K562 (cell line): ENCODE data around the gene ZMYND19. TPM values are rescaled to one million over a fixed set of nuclear protein-coding genes. Genes with fewer than 3 reads are reported as not detected.
A peak's percentile ranks its signal among the peaks of the same experiment; 100 is the strongest.

Experiments
- BRF1 ChIP-seq: IDR thresholded peaks from 3 replicates; pipeline ENCODE4 v1.6.1; 2011; ENCODE audit warnings: borderline replicate concordance, mild to moderate bottlenecking; ENCODE audit not compliant: insufficient read length; ENCODE audit errors: extremely low read depth
- CSDE1 ChIP-seq, 2 experiments: fragments of 450-650 bp; IDR thresholded peaks; 2 replicates each; pipeline ENCODE4 v1.6.1; 2016; ENCODE audit warnings: mild to moderate bottlenecking in 1 of 2
- DIDO1 ChIP-seq: fragments of 450-650 bp; IDR thresholded peaks from 2 replicates; pipeline ENCODE4 v1.6.1; 2016; ENCODE audit warnings: low read depth, missing biosample characterization, missing genetic modification characterization
- EGR1 ChIP-seq: fragments of 450-650 bp; conservative IDR thresholded peaks from 2 replicates; pipeline ENCODE4 v1.6.1; 2017; ENCODE audit warnings: mild to moderate bottlenecking
- ESRRB ChIP-seq: fragments of 250-450 bp; sonication (Bioruptor Pico); IDR thresholded peaks from 2 replicates; pipeline ENCODE4 v1.5.0; 2020; ENCODE audit warnings: mild to moderate bottlenecking, moderate library complexity, borderline replicate concordance
- GTF2F1 ChIP-seq: IDR thresholded peaks from 2 replicates; pipeline ENCODE4 v1.6.1; 2011; ENCODE audit warnings: low read depth, low read length, improper control_type of control experiment
- HDAC8 ChIP-seq: fragments of 450-650 bp; IDR thresholded peaks from 2 replicates; pipeline ENCODE4 v1.6.1; 2016; ENCODE audit warnings: mild to moderate bottlenecking, missing genetic modification characterization, moderate library complexity, missing compliant biosample characterization
- JUNB ChIP-seq: fragments of 450-650 bp; formaldehyde crosslinking; conservative IDR thresholded peaks from 2 replicates; pipeline ENCODE4 v1.4.0; 2020; ENCODE audit warnings: mild to moderate bottlenecking
- JUND ChIP-seq, 2 experiments: IDR thresholded peaks; 2 replicates in 1 of 2; 3 replicates in 1 of 2; pipeline ENCODE4 v1.6.1; 2011; ENCODE audit warnings: borderline replicate concordance in 2 of 2, low read depth in 2 of 2, low read length in 2 of 2, improper control_type of control experiment in 1 of 2, missing biosample characterization in 1 of 2, missing genetic modification characterization in 1 of 2, missing genetic modification reagents in 1 of 2
- MAFF ChIP-seq: IDR thresholded peaks from 2 replicates; pipeline ENCODE4 v1.6.1; 2012; ENCODE audit warnings: low read length, improper control_type of control experiment
- MECOM ChIP-seq: fragments of 250-450 bp; sonication (Bioruptor Pico); IDR thresholded peaks from 2 replicates; pipeline ENCODE4 v1.8.0; 2022; ENCODE audit warnings: inconsistent platforms
- NFE2L1 ChIP-seq: fragments of 450-650 bp; IDR thresholded peaks from 2 replicates; pipeline ENCODE4 v1.6.1; 2016; ENCODE audit warnings: missing genetic modification characterization, low read depth, mild to moderate bottlenecking, missing compliant biosample characterization, moderate library complexity, borderline replicate concordance
- NUFIP1 ChIP-seq: fragments of 450-650 bp; IDR thresholded peaks from 2 replicates; pipeline ENCODE4 v1.6.1; 2018; ENCODE audit not compliant: partially characterized antibody
- RB1 ChIP-seq: fragments of 450-650 bp; IDR thresholded peaks from 2 replicates; pipeline ENCODE4 v1.6.1; 2017; ENCODE audit warnings: low read depth, mild to moderate bottlenecking
- RBBP5 ChIP-seq: fragments of 200-600 bp; sonication (generic); IDR thresholded peaks from 2 replicates; pipeline ENCODE4 v1.6.1; 2012; ENCODE audit warnings: borderline replicate concordance, mild to moderate bottlenecking, low read length, control low read depth, inconsistent platforms; ENCODE audit not compliant: insufficient read depth, poor library complexity, severe bottlenecking
- SRF ChIP-seq, 2 experiments: fragments of 250-450, 450-650 bp in 1 of 2; sonication (Bioruptor Pico) in 1 of 2; sonication (generic) in 1 of 2; formaldehyde crosslinking; IDR thresholded peaks; 2 replicates each; pipeline versions ENCODE4 v1.5.0 to v1.5.1; 2020 to 2022; ENCODE audit warnings: mild to moderate bottlenecking in 1 of 2, missing genetic modification reagents in 1 of 2
- SRSF1 ChIP-seq: fragments of 200-400 bp; formaldehyde crosslinking; IDR thresholded peaks from 2 replicates; pipeline ENCODE4 v1.6.1; 2017; ENCODE audit warnings: mild to moderate bottlenecking, low read depth, low read length, moderate library complexity
- TRIM24 ChIP-seq, 2 experiments: fragments of 450-650 bp; IDR thresholded peaks; 2 replicates each; pipeline ENCODE4 v1.6.1; 2016
- XRCC5 ChIP-seq: fragments of 200-400 bp; formaldehyde crosslinking; IDR thresholded peaks from 2 replicates; pipeline ENCODE4 v1.6.1; 2017; ENCODE audit warnings: low read depth, mild to moderate bottlenecking, low read length
- ZNF507 ChIP-seq: conservative IDR thresholded peaks from 2 replicates; pipeline ENCODE4 v1.6.1; 2017; ENCODE audit warnings: missing genetic modification characterization, missing compliant biosample characterization
- ZNF764 ChIP-seq: fragments of 250-450 bp; sonication (Bioruptor Pico); IDR thresholded peaks from 2 replicates; pipeline ENCODE4 v1.4.0; 2020; ENCODE audit warnings: low read depth, mild to moderate bottlenecking, moderate library complexity
- polyA plus RNA-seq, 8 experiments: library from polyadenylated mRNA; depleted of rRNA in 4 of 8; stranded (reverse) in 5 of 8; unstranded in 3 of 8; fragments of >200 nt; fragmentation: Nextera tagmentation in 2 of 8; fragmentation: Illumina TruSeq in 1 of 8; extraction: Ambion mirVana in 2 of 8; extraction: Trizol in 1 of 8; gene quantifications; 2 replicates each; pipeline versions ENCODE4 v1.2.1 to v1.2.3, GENCODE V29; 2011 to 2014; ENCODE audit warnings: inconsistent platforms in 1 of 8, missing spikeins in 1 of 8
- total RNA-seq, 7 experiments: library from RNA; depleted of rRNA in 6 of 7; stranded (reverse); fragments of >200 nt in 6 of 7; fragmentation: Illumina TruSeq in 2 of 7; extraction: Trizol in 2 of 7; gene quantifications; 2 replicates each; pipeline versions ENCODE4 v1.2.1 to v1.2.3, GENCODE V29; 2011 to 2021; ENCODE audit warnings: low replicate concordance in 1 of 7
- TF ChIP-seq, protein P1 (sequence below): fragments of 450-650 bp; formaldehyde crosslinking; IDR thresholded peaks from 2 replicates; pipeline ENCODE4 v1.4.0; 2022; ENCODE audit warnings: mild to moderate bottlenecking, moderate library complexity
- TF ChIP-seq, protein P2 (sequence below): fragments of 250-450 bp; sonication (Bioruptor Pico); IDR thresholded peaks from 2 replicates; pipeline ENCODE4 v1.8.0; 2022; ENCODE audit warnings: moderate library complexity, mild to moderate bottlenecking, inconsistent platforms
- TF ChIP-seq, protein P3 (sequence below): sonication (generic); formaldehyde crosslinking; IDR thresholded peaks from 2 replicates; pipeline ENCODE4 v1.8.0; 2022; ENCODE audit warnings: mild to moderate bottlenecking, missing genetic modification reagents

Gene ZMYND19
- total and polyA plus RNA-seq, 9 of the 15 experiments (the other 6 are each of a cell fraction or from before 2014, with no cell fraction given), result 1.0 to 86.7 (median 44.0) TPM

DNA sequence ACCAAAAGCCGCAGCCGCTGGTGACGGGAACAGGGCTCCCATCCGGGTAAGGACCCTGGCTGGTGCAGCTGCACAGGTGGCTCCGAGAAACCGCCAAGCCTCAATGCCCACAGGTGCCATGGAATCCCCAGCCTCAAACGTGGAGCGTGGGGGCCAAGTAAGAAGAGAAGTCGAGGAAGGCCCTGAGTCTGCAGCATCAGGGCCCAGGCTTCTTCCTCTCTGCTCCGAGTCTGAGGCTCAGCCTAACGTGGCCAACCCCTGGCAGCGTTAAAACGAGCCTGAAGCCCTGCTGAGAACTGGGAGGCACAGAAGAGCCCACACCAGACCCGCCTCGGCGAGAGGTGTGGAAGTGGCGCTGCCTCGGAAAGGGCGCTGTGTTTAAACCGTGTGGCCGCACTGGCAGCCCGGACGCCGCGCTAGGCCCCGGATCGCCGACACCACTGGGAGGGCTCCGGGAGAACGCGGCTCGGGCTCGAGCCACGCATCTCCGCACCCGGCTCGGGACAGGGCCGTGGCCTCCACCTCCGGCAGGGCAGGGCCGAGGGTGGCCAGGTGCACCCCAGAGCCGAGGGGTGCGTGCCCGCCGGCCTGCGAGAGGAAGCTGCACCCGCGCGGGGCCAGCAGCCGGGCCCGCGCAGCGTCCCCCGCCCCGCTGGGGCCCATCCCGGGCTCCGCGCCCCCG, 730 bp downstream of the ZMYND19 start (continued):
- TF ChIP-seq, protein P1, sequence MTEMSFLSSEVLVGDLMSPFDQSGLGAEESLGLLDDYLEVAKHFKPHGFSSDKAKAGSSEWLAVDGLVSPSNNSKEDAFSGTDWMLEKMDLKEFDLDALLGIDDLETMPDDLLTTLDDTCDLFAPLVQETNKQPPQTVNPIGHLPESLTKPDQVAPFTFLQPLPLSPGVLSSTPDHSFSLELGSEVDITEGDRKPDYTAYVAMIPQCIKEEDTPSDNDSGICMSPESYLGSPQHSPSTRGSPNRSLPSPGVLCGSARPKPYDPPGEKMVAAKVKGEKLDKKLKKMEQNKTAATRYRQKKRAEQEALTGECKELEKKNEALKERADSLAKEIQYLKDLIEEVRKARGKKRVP (CRISPR knock-in tag), result no peak
- no peak for TF ChIP-seq MECOM (CRISPR knock-in tag)
- TF ChIP-seq NUFIP1, result no peak
- TF ChIP-seq EGR1, result no peak
- TF ChIP-seq NFE2L1 (tag), result no peak
- no peak for TF ChIP-seq DIDO1
- TF ChIP-seq ZNF507, result no peak
- no peak for TF ChIP-seq HDAC8 (tag)
- no peak for TF ChIP-seq BRF1
- TF ChIP-seq XRCC5, result no peak
- no peak for TF ChIP-seq CSDE1 (IDR thresholded peaks at IDR 0.05)
- no peak for TF ChIP-seq JUND (IDR thresholded peaks at IDR 0.05; ENCODE audit: borderline replicate concordance, low read depth, low read length)
- TF ChIP-seq JUND (tag; IDR thresholded peaks at IDR 0.05; ENCODE audit: borderline replicate concordance, low read depth, low read length), result no peak
- no peak for TF ChIP-seq ZNF764 (CRISPR knock-in tag)
- TF ChIP-seq GTF2F1, result no peak
- TF ChIP-seq SRSF1, result no peak
- TF ChIP-seq, protein P2, sequence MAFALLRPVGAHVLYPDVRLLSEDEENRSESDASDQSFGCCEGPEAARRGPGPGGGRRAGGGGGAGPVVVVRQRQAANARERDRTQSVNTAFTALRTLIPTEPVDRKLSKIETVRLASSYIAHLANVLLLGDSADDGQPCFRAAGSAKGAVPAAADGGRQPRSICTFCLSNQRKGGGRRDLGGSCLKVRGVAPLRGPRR, result no peak
- TF ChIP-seq ESRRB, result no peak
- TF ChIP-seq RBBP5, result peak; percentile 78
- TF ChIP-seq, protein P3, sequence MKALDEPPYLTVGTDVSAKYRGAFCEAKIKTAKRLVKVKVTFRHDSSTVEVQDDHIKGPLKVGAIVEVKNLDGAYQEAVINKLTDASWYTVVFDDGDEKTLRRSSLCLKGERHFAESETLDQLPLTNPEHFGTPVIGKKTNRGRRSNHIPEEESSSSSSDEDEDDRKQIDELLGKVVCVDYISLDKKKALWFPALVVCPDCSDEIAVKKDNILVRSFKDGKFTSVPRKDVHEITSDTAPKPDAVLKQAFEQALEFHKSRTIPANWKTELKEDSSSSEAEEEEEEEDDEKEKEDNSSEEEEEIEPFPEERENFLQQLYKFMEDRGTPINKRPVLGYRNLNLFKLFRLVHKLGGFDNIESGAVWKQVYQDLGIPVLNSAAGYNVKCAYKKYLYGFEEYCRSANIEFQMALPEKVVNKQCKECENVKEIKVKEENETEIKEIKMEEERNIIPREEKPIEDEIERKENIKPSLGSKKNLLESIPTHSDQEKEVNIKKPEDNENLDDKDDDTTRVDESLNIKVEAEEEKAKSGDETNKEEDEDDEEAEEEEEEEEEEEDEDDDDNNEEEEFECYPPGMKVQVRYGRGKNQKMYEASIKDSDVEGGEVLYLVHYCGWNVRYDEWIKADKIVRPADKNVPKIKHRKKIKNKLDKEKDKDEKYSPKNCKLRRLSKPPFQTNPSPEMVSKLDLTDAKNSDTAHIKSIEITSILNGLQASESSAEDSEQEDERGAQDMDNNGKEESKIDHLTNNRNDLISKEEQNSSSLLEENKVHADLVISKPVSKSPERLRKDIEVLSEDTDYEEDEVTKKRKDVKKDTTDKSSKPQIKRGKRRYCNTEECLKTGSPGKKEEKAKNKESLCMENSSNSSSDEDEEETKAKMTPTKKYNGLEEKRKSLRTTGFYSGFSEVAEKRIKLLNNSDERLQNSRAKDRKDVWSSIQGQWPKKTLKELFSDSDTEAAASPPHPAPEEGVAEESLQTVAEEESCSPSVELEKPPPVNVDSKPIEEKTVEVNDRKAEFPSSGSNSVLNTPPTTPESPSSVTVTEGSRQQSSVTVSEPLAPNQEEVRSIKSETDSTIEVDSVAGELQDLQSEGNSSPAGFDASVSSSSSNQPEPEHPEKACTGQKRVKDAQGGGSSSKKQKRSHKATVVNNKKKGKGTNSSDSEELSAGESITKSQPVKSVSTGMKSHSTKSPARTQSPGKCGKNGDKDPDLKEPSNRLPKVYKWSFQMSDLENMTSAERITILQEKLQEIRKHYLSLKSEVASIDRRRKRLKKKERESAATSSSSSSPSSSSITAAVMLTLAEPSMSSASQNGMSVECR (CRISPR knock-in tag), result no peak; the same call in 1 of the 2 replicates
- no peak for TF ChIP-seq TRIM24 (IDR thresholded peaks at IDR 0.05)
- no peak for TF ChIP-seq JUNB (CRISPR knock-in tag)
- TF ChIP-seq MAFF, result no peak
- peak; percentile 38; the same call in 1 of the 2 replicates for TF ChIP-seq RB1
- TF ChIP-seq SRF (CRISPR knock-in tag; IDR thresholded peaks at IDR 0.05), result no peak
